GM12873 (cell line): ENCODE results near the gene BTF3.

Experiments used
- TF ChIP-seq, protein P1 (sequence below): IDR thresholded peaks from 2 replicates; pipeline ENCODE4 v1.5.1; 2012; ENCODE audit warnings: low read depth, mild to moderate bottlenecking, moderate library complexity, low read length, control low read depth; ENCODE audit not compliant: insufficient read depth; ENCODE audit errors: missing control alignments

Gene BTF3

DNA sequence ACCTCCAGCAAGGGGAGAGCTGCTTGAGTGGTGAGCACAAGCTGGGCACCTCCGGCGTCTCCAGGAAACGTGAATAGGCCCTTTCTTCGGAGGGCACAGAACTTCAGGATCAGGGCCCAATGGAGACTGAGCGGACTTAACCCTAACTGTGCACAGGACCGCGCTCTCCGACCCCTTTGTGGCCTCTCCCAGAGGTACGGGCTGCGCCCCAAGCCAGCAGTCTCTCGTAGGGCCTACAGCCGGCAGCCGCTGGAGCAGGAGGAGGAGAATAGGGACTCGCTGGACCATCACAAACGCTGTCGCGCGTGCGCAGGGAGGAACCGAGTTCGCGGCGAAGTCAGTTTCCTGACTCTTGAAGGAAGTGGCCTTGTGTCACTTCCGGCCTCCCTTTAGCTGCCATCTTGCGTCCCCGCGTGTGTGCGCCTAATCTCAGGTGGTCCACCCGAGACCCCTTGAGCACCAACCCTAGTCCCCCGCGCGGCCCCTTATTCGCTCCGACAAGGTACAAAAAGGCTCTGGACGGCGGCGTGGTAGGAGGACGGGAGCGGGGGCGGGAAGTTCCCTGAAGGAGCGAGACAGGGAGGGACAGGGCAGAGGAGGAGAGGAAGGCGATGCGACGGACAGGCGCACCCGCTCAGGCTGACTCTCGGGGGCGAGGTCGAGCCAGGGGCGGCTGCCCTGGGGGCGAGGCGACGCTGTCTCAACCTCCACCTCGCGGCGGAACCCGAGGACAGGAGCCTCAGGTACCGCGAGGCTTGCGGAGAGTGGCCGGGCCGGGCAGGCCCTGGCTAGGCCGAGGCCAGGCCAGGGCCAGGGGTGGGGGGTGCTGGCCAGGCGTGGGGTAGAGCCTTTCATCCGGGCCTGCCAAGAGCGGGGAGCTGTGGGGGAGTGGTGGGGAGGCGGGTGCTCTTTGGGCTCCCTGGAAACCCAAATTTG lies at the start of gene BTF3:
BTF3 (plus strand) TSS at position 386 of the 936 bp plus-strand sequence; CDS start at position 612, 226 bp downstream.
- TF ChIP-seq, protein P1, sequence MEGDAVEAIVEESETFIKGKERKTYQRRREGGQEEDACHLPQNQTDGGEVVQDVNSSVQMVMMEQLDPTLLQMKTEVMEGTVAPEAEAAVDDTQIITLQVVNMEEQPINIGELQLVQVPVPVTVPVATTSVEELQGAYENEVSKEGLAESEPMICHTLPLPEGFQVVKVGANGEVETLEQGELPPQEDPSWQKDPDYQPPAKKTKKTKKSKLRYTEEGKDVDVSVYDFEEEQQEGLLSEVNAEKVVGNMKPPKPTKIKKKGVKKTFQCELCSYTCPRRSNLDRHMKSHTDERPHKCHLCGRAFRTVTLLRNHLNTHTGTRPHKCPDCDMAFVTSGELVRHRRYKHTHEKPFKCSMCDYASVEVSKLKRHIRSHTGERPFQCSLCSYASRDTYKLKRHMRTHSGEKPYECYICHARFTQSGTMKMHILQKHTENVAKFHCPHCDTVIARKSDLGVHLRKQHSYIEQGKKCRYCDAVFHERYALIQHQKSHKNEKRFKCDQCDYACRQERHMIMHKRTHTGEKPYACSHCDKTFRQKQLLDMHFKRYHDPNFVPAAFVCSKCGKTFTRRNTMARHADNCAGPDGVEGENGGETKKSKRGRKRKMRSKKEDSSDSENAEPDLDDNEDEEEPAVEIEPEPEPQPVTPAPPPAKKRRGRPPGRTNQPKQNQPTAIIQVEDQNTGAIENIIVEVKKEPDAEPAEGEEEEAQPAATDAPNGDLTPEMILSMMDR = no peak

DNA sequence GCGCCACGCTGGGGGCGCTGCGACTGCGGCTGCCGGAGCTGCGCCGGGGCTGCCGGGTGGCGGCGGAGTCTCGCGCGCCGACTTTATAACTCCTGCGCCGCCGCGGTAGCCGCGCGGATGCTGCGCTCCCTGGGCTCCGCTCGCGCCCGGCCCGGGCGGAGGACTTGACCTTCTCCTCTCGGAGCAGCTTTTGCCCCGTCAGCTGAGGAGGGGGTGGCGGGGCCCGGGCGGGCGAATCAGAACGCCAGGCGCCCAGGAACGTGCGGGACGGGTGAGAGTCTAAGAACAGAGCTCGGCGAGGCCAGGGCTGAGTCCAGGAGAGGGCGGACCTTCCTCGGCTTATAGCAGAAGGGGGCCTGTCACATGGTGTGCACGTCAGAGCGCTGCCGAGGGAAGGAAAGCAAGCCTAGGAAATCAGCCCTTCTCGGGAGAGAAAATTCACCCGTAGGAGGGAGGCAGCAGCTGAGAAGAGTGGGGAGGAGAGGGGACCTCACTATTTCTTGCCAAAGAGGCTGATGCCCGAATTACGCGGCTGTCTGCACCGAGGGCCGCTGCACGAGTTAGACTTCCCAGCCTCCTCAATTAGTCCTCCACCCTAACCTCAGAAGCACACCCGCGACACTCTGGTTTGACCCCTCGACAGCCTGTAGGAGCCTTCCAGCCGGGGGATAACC lies 49.6 kb upstream of the BTF3 start, which contains the start of gene FOXD1:
FOXD1 (minus strand) TSS at position 315 of the 674 bp plus-strand sequence. CDS start 415 bp downstream, outside the sequence.
- TF ChIP-seq, protein P1 = no peak

DNA sequence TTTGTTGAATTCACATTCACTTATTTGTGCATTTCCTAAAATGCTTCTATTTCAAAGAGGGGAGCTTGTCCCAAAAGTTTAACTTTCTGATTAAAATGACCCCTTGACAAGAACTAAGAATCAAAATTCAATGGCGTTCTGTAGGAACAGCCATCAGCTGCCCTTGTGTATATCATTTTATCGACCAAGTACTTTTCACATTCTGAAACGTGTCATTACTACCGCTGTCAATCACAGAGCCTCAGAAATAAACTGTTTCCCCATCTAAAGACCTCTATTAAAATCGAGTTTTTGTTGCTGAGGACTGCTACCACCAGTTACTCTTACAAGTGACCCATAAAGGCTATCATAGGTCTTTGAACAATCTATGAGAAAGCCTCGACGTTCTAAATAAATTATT lies 48.1 kb upstream of the BTF3 start:
- TF ChIP-seq, protein P1 = no peak

DNA sequence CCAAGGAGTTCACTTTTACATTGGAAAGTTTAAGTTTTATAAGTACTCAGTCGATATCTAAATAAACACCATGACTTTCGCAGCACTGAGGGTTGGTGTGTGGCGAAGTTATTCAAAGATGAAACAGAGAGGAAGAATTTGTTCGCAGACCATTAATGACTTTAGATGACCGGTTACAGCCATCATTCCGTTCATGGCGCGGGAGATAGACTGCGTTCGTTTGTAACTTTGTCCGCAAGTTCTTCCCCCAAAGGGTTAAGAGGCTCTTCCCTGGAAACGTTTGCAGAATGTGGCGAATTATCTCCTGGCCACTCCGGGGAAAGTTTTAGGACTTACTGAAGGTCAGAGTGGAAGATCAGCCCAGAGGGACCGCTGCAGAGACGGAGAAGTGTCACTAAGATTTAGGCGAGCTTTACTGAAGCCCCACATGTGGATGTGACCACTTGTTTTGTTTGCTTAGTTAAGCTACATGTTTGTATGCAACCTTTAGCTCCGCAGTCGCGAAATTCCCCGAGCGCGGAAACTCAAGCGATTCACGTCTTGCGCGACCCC lies 47.5 kb upstream of the BTF3 start:
- TF ChIP-seq, protein P1 = no peak

DNA sequence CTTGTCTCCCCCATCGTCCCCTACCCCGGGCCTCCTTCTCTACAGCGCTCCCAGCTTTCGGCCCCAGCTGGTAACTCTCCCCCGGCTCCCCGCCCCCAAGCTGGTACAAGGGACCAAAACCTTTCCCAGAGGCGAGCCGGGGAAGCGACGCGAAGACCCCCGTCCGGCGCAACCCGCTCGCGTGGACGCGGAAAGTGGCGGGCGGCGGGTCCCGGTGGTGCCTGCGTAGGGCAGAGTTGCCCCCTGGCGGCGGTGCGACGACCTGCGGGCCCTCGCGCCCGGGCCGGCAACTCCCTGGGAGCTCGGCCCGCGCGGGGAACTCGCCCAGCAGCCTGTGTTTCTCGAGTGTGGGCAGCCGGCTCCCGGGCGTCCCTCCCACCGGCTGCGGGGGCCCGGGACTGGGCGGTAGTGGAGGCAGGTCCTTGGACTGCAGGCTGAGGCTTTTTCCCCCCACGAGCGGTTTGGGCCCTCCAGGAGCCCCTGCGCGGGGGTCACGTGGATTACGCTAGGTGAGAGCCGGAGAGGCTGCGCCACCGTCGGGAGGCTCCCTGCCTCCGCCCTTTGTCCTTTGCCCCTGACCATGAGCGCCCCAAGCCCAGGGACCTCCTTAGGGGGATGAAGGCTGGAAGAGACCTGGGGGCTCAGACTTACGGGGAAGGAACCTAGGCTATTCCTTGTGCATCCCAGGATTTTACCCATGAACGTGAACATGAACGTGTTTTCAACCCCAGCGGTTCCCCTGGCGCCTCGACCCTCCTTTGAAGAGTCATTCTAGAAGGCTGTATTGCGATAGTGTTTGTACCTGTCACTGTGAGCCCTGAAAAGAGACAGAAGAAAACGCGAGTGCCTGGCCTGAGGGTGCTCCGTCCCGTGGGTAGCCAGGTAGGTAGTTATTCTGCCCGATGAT lies 46.8 kb upstream of the BTF3 start:
- TF ChIP-seq, protein P1 = peak; percentile 74

DNA sequence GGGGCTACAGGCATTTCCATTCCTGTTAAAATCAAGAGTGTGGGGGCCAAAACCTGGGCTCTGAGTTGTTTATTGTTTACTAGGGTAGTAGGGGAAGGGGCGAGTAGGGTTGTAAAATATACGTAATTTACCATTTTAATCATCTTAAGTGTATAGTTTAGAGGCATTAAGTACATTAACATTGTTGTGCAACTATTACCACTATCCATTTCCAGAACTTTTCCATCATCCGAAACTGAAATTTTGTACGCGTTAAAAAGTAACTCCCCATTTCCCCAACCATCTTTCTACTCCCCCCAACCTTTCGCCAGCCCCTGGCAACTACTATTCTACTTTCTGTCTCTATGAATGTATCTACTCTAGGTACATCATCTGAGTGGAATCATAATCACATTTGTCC lies 46.0 kb upstream of the BTF3 start:
- TF ChIP-seq, protein P1 = no peak
